Gastrocnemius medialis (tissue), 4 donors: ENCODE results near the gene PERM1.

Experiments
- CTCF ChIP-seq, 5 experiments: fragments of 450-650 bp in 3 of 5; fragments of 200-600 bp in 2 of 5; sonication (generic) in 2 of 5; IDR thresholded peaks in 4 of 5; conservative IDR thresholded peaks in 1 of 5; 1 replicate in 4 of 5; 2 replicates in 1 of 5; pipeline ENCODE4 v1.5.1; 2016 to 2019; ENCODE audit warnings: antibody characterized with exemption in 5 of 5, mild to moderate bottlenecking in 3 of 5, moderate library complexity in 3 of 5
- POLR2A ChIP-seq, 2 donors: fragments of 450-650 bp; IDR thresholded peaks; one replicate each; pipeline ENCODE4 v1.6.1; 2017; ENCODE audit warnings: antibody characterized with exemption in 2 of 2, mild to moderate bottlenecking in 2 of 2, moderate library complexity in 2 of 2

- TF ChIP-seq CTCF (IDR thresholded peaks at IDR 0.05 in 4 of 5, conservative IDR thresholded peaks at IDR 0.05 in 1 of 5) (no peak), POLR2A (IDR thresholded peaks at IDR 0.05) (no peak)
Measured at GRCh38 chr1:1004780-1005697, 23.1 kb upstream of the PERM1 start.
